Stimulated activated CD4-positive, alpha-beta T cell treated with anti-CD3 and anti-CD28 coated beads, Interleukin-15, amount 100 ng/mL, for 24 hours (primary cell): ENCODE results near the gene XRN2.

Source experiments
- DNase-seq: peaks from one replicate; pipeline ENCODE4 v3.0.0-alpha.2; 2020

The XRN2 gene

GRCh38 chr20:21302664-21303060 lies 469 bp upstream of the XRN2 start:
- no peak for DNase-seq

- DNase-seq, result no peak
Measured at GRCh38 chr20:21303872-21304586, 898 bp downstream of the XRN2 start.

GRCh38 chr20:21308340-21308739 lies 5.2 kb downstream of the XRN2 start:
- DNase-seq, result no peak

GRCh38 chr20:21309678-21310467 lies 6.7 kb downstream of the XRN2 start:
- DNase-seq, result no peak

GRCh38 chr20:21312813-21313474 lies 9.8 kb downstream of the XRN2 start:
- DNase-seq, result no peak

- DNase-seq, result peak; percentile 44
Measured at GRCh38 chr20:21315138-21315537, 12.0 kb downstream of the XRN2 start.

- no peak for DNase-seq
Measured at GRCh38 chr20:21322083-21322710, 19.1 kb downstream of the XRN2 start.

GRCh38 chr20:21322921-21323331 lies 19.8 kb downstream of the XRN2 start:
- no peak for DNase-seq

- no peak for DNase-seq
Measured at GRCh38 chr20:21323640-21324039, 20.5 kb downstream of the XRN2 start.

GRCh38 chr20:21324126-21324525 lies 21.0 kb downstream of the XRN2 start:
- no peak for DNase-seq

- DNase-seq, result no peak
Measured at GRCh38 chr20:21325296-21325695, 22.2 kb downstream of the XRN2 start.

- no peak for DNase-seq
Measured at GRCh38 chr20:21326700-21327099, 23.6 kb downstream of the XRN2 start.

- DNase-seq, result no peak
Measured at GRCh38 chr20:21336455-21337151, 33.5 kb downstream of the XRN2 start.

GRCh38 chr20:21338291-21338690 lies 35.2 kb downstream of the XRN2 start:
- DNase-seq, result no peak

- DNase-seq, result no peak
Measured at GRCh38 chr20:21339499-21339898, 36.4 kb downstream of the XRN2 start.

- no peak for DNase-seq
Measured at GRCh38 chr20:21340991-21341697, 38.0 kb downstream of the XRN2 start.

GRCh38 chr20:21342656-21343345 lies 39.7 kb downstream of the XRN2 start:
- no peak for DNase-seq

GRCh38 chr20:21344206-21344900 lies 41.2 kb downstream of the XRN2 start:
- no peak for DNase-seq

- DNase-seq, result no peak
Measured at GRCh38 chr20:21344961-21345360, 41.8 kb downstream of the XRN2 start.

- no peak for DNase-seq
Measured at GRCh38 chr20:21352703-21353102, 49.6 kb downstream of the XRN2 start.

- DNase-seq, result no peak
Measured at GRCh38 chr20:21353236-21353635, 50.1 kb downstream of the XRN2 start.
